OCI-LY3 (cell line): ENCODE data around the gene TCF20.

Source experiments
- EZH2phosphoT487 ChIP-seq: fragments of 200-600 bp; shearing (Covaris generic); IDR thresholded peaks from 2 replicates; pipeline ENCODE4 v1.6.1; 2018; ENCODE audit warnings: antibody characterized with exemption, mixed run types, low read depth
- TF ChIP-seq, protein P1 (sequence below): fragments of 200-600, 300-600 bp; sonication (generic); IDR thresholded peaks from 2 replicates; pipeline ENCODE4 v1.5.1; 2014; ENCODE audit warnings: antibody characterized with exemption, low read length, low read depth

DNA sequence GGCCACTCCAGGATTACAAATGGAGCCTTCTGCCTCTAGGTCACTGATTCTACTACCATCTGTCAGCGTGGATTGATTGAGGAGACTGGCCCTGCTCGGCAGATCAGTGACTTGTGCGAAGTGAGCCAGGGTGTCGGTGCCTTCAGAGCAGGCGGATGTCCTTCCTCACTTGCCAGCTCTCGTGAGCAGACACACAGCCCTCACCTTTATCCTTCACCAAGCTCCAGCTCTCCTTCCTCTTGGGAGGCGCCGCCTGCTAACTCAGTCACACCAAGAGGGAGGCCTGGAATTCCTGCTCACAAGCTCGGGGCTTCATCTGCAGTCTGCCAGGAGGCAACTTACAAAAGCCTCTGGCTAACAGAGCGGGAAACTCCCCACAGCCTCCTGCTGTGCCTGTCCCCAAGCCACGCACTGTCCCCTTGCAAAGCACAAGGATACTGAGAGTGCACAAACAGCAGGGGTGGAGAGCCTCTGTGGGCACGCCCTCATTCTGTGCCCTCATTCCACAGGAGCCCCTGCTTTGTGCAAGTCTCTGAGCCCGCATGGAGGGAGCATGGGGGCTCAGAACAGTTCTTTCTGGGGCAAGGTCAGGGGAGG is 3.5 kb upstream of the TCF20 start:
- TF ChIP-seq, protein P1, sequence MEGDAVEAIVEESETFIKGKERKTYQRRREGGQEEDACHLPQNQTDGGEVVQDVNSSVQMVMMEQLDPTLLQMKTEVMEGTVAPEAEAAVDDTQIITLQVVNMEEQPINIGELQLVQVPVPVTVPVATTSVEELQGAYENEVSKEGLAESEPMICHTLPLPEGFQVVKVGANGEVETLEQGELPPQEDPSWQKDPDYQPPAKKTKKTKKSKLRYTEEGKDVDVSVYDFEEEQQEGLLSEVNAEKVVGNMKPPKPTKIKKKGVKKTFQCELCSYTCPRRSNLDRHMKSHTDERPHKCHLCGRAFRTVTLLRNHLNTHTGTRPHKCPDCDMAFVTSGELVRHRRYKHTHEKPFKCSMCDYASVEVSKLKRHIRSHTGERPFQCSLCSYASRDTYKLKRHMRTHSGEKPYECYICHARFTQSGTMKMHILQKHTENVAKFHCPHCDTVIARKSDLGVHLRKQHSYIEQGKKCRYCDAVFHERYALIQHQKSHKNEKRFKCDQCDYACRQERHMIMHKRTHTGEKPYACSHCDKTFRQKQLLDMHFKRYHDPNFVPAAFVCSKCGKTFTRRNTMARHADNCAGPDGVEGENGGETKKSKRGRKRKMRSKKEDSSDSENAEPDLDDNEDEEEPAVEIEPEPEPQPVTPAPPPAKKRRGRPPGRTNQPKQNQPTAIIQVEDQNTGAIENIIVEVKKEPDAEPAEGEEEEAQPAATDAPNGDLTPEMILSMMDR = no peak
- TF ChIP-seq EZH2phosphoT487 = no peak
